GM06990 (cell line): Measurements from ENCODE around the gene EDEM1.
A peak's percentile ranks its signal among the peaks of the same experiment; 100 is the strongest.

Source experiments
- DNase-seq: peaks from one replicate; pipeline ENCODE4 v3.0.0-alpha.2; 2011; ENCODE audit not compliant: insufficient read length; ENCODE audit errors: extremely low read depth
- H3K27me3 ChIP-seq: replicated peaks from 2 replicates; pipeline ENCODE4 v1.6.0; 2011; ENCODE audit warnings: low read length; ENCODE audit not compliant: control insufficient read depth, insufficient read depth
- H3K36me3 ChIP-seq: 2 replicates; pipeline ENCODE4 v1.5.1; 2011; ENCODE audit warnings: low read length; ENCODE audit not compliant: control insufficient read depth, insufficient read depth
- H3K4me3 ChIP-seq: replicated peaks from 2 replicates; pipeline ENCODE4 v1.5.1; 2011; ENCODE audit warnings: low read depth, mild to moderate bottlenecking, control low read depth, low read length
- TF ChIP-seq, protein P1 (sequence below): IDR thresholded peaks from 2 replicates; pipeline ENCODE4 v1.5.1; 2011; ENCODE audit warnings: low read length, control low read depth, mild to moderate bottlenecking, inconsistent platforms; ENCODE audit not compliant: insufficient read depth, poor library complexity, severe bottlenecking

EDEM1 gene

GRCh38 chr3:5194341-5194740 is 6.8 kb downstream of the EDEM1 start:
- Histone ChIP-seq H3K4me3 (peak overlapping the region; percentile 11; the same call in 1 of the 2 replicates), H3K36me3 (peaks cover 5% of the 10 kb centered on the region), H3K27me3 (no peaks in the 10 kb centered on the region)
- DNase-seq, result no peak
- TF ChIP-seq, protein P1, sequence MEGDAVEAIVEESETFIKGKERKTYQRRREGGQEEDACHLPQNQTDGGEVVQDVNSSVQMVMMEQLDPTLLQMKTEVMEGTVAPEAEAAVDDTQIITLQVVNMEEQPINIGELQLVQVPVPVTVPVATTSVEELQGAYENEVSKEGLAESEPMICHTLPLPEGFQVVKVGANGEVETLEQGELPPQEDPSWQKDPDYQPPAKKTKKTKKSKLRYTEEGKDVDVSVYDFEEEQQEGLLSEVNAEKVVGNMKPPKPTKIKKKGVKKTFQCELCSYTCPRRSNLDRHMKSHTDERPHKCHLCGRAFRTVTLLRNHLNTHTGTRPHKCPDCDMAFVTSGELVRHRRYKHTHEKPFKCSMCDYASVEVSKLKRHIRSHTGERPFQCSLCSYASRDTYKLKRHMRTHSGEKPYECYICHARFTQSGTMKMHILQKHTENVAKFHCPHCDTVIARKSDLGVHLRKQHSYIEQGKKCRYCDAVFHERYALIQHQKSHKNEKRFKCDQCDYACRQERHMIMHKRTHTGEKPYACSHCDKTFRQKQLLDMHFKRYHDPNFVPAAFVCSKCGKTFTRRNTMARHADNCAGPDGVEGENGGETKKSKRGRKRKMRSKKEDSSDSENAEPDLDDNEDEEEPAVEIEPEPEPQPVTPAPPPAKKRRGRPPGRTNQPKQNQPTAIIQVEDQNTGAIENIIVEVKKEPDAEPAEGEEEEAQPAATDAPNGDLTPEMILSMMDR, result no peak

- H3K27me3 ChIP-seq, result no peaks in the 10 kb centered on the region
- H3K36me3 ChIP-seq, result peaks cover 5% of the 10 kb centered on the region
- no peak overlapping the region for H3K4me3 ChIP-seq
- DNase-seq, result peak; percentile 60
- TF ChIP-seq, protein P1, result no peak
Observed at GRCh38 chr3:5194801-5195509, 7.4 kb downstream of the EDEM1 start.

DNA sequence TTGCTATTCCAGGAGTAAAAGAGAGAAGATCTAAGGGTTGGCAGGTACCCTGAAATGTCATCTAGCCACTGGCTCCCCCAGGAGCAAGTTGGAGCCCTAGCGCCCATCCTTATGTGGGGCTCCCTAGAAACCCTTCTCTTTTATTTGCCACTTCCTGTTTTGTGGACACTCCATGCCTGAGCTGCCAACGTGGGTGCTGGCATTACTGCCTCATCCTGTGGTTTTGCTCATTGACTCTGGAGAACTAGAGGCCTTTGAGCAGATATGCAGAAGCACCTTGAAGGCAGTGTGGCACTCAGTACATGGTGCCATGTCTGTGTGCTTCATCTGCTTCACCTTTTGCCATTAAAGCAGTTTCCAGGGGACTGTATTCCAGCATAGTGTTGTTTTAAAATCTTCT is 8.1 kb downstream of the EDEM1 start:
- H3K27me3 ChIP-seq, result no peaks in the 10 kb centered on the region
- peaks cover 5% of the 10 kb centered on the region for H3K36me3 ChIP-seq
- H3K4me3 ChIP-seq, result no peak overlapping the region
- no peak for DNase-seq
- TF ChIP-seq, protein P1, result no peak

DNA sequence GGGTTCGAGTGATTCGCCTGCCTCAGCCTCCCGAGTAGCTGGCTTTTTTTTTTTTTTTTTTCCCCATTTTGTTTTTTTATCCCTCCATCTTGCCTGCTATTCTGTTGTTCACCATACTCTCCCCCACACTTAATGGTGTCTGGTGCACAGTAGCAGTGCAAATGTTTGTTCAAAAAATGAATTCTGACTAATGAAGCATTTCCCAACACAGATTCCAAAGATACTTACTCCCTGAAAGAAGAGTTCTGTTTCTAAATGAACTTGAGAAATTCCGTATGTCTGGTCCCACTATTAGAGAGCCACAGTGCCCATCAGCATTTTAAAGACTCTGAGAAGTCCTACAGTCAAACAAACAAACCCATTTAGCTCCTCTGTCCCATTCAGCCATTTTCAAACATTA is 9.5 kb downstream of the EDEM1 start:
- TF ChIP-seq, protein P1, result no peak
- no peaks in the 10 kb centered on the region for H3K27me3 ChIP-seq
- no peak for DNase-seq
- H3K36me3 ChIP-seq, result peaks cover 8% of the 10 kb centered on the region
- no peak overlapping the region for H3K4me3 ChIP-seq

GRCh38 chr3:5197470-5198312 is 10.2 kb downstream of the EDEM1 start:
- peak; percentile 68 for DNase-seq
- TF ChIP-seq, protein P1, result no peak
- H3K36me3 ChIP-seq, result peaks cover 12% of the 10 kb centered on the region
- H3K27me3 ChIP-seq, result no peaks in the 10 kb centered on the region
- H3K4me3 ChIP-seq, result no peak overlapping the region
